HG02678 (cell line): ENCODE data around the gene CDC40.

Experiments used
- ATAC-seq: cut with Tn5 transposase; IDR thresholded peaks from one replicate; pipeline ENCODE4 v1.9.1; 2021; ENCODE audit warnings: mild to moderate bottlenecking, moderate library complexity; ENCODE audit not compliant: unreplicated experiment

Gene CDC40

DNA sequence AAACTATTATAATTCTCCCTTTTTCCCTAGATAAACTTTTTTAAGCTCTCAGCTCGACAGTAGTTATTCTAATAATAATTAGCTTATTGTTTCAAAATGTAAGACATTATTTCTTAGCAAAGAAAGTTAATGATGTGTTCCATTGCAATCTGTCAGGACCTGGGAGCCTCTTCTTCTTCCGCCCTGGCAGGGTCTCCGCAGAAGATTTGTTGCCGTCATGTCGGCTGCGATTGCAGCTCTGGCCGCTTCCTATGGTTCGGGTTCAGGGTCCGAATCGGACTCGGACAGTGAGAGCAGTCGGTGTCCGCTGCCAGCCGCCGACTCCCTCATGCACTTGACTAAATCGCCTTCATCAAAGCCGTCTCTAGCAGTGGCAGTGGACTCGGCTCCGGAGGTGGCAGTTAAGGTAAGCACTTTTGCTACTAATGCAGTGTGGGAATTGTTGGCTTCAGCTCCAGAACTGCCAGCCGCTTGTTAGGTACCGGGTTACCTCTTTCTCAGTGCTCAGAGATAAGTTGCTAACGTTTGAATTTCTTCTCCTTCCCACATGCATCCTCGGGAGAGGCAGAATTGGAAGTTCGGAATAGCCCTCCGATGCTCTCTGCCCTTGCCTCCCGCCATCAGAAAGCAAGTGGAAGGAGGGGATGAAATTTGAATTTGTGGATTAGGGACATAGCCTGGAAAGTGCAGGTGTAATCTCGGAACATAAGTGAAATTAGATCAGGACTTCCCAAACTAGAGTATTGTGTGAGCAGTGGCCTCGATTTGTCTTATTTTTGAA lies at the start of gene CDC40:
Gene CDC40 (plus strand): TSS at position 200 of the 781 bp plus-strand sequence. CDS start 18 bp downstream, at position 218.
- peak; percentile 62 for ATAC-seq

DNA sequence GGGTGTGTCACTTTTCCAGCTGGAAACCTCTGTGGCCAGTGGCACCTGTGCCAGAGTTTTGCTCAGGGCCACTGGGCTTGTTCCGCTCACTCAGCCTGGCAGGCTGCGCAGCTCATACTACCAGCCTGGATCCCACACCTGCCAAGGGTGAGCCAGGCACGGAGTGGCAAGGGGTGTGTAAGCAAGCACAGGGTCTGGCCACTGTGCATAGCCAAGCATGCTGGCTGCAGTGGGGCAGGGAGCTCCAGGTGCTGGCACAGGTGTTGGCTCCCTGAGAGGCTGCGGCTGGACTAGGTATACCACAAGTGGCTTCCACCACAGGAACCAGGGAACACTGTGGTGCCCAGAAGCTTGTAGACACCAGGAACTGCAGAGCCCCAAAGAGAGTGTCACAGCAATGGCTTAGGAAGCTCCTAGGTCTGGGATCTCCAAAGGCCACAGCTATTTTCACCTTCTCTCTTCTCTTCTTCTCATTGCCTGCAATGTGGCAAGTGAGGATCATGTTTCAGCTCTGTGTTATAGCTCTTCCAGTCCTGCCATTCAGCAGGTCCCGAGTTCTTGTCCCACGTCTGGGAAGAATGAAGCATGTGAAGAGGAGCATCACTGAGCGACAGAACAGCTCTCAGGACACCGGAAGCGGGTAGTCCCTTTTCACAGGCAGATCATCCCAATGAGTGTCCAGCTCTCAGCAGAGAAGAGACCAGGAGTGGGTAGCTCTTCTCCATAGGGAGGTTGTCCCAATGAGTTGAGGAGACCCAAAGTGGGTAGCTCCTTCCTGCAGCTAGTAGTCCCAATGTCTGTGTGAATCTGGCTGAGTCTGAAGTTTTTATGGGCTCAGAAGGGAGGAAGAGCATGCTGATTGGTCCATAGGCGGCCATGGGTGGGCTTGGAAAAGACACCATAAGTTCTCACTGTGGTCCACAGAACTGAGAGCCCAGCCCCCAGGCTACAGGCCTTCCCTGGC lies 42.0 kb upstream of the CDC40 start:
- no peak for ATAC-seq

DNA sequence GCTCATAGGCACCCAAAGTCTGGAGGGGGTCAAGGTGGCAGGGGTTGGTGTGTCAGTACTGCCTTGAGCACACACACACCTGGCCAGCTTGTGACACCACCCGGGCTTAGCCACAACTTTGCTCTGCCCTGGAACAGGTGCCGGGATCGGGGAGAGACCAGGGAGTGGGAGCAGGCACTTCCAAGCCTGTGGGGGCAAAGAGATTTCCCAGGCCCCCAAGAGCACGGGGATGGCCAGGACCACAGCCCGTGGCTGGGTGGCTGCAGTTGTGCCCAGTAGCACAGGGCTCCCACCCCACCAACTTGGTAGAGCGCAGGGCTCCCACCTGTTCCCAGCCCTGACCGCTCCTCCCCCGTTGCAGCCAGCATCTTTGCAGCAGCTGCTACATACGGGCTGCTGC lies 41.2 kb upstream of the CDC40 start:
- no peak for ATAC-seq

DNA sequence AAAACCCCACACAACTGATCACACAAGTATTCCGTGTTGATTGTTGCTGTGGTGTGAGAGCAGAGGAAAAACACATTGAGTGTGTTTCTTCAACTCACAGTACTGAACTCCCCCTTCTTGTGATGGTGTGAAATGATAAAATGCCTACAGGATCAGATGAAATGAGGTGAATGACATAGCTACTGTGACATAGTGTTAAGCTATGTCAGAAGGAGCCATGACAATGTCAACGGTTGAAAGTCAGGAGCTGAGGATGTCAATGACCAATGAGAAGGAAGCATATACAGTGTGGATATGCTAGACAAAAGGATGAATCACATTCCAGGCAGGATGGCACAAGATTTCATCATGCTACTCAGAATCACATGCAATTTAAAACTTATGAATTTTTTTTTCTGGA lies 39.6 kb upstream of the CDC40 start:
- ATAC-seq: no peak

DNA sequence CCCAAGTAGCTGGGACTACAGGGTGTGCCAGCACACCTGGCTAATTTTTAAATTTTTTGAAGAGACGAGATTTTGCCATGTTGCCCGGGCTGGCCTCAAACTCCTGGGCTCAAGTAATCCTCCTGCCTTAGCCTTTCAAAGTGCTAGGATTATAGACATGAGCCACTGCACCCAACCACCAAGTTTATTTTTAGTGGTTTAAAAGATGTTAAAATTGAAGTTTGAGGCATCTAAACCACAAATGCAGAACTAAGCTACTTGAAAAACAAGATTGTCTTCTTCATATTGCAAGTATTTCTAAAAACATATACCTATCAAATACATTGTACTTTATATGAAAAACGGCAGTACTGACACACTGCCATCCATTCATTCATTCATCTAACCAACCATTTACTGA lies 32.4 kb upstream of the CDC40 start:
- ATAC-seq: no peak

DNA sequence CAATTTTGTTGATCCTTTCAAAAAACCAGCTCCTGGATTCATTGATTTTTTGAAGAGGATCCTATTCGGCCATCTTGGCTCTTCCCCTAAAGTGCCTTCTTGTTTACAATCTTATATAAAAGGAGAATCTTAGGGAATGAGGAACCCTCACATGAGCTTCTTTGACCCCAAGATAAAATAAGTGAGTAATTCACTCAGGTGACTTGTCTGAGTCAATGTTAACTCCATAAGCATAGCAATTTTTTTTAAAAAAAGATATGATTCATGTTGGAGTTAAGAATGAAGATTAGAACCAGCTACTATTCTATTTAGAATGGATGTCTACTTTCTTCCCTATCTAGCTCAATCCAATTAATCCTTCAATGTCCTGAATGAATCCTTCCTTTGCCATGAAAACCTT lies 21.7 kb upstream of the CDC40 start:
- no peak for ATAC-seq

DNA sequence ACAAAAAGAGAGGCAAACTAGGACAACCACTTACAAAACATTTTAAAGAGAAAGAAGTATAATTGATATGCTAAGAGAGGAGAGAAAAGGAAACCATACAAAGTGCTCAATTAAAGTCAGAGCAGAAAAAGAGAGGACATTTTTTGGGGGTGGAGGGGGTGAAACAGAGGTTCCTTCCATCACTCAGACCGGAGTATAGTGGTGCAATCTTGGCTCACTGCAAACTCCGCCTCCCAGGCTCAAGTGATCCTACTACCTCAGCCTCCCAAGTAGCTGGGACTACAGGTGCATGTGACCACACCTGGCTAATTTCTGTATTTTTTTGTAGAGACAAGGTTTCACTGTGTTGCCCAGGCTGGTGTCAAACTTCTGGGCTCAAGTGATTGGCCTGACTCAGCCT lies 10.1 kb upstream of the CDC40 start:
- ATAC-seq: no peak

DNA sequence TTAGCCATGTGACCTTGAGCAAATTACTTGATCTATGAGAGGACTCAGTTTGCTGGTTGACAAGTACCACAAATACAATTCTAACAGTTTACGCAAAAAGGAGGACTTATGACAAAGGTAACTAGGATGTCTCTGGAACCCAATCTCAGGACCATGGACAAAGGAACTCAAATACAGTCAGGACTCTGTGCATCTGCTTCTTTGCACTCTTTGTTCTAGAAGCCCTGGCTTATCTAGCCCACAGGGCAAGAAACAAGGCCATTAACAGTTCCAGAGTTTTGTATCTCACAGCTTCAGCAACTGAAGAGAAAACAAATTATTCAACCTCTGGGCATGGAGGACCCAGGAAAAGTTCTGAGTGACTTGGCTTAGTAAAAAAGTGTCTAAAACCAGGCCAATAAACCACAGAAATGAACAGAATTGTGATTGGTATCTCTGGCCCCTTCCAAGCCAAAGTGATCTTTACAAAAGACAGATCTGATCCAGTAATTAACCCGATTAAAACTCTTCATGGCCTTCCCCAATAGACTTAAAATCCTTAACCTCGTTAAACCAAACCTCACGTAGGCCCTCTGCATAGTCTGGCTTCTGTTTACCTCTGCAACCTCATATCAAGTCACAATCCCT lies 6.6 kb upstream of the CDC40 start:
- ATAC-seq: no peak

DNA sequence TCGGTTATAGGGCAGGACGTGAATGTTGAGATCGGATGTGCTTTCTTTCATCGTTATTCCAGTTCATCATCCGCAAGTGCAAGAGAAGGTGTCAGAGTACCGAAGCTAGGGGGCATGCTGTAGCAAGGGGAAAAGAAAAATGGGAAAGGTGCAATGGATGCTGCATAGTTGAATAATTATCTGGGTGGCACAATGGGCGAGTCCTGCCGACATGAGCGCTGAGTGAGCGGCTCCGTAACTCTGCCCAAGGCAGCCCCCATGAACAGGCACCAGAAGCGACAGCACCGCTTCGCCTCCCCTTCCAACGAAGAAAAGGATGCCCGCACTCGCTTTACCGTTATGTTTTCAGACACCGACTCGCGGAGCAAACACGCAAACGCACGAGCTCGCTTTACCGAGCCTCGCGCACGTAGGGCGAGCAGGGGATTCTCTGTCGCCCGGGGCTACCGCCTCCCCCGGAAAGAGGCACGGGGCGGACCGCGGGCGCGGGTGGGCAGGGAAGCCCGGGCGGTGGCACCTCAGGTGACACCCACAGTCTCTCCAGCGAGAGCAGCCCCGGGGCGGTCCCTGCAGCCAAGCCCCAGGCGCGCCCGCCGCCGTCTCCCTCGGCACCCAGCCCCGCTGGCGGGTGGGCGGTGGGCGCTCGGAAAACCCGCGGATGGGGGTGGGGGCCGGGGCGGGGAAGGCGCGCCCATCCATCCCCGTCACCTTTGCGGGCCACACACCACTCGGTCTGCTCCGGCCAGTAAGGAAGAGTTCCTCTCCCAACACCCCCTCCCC lies 1.4 kb upstream of the CDC40 start:
- no peak for ATAC-seq

DNA sequence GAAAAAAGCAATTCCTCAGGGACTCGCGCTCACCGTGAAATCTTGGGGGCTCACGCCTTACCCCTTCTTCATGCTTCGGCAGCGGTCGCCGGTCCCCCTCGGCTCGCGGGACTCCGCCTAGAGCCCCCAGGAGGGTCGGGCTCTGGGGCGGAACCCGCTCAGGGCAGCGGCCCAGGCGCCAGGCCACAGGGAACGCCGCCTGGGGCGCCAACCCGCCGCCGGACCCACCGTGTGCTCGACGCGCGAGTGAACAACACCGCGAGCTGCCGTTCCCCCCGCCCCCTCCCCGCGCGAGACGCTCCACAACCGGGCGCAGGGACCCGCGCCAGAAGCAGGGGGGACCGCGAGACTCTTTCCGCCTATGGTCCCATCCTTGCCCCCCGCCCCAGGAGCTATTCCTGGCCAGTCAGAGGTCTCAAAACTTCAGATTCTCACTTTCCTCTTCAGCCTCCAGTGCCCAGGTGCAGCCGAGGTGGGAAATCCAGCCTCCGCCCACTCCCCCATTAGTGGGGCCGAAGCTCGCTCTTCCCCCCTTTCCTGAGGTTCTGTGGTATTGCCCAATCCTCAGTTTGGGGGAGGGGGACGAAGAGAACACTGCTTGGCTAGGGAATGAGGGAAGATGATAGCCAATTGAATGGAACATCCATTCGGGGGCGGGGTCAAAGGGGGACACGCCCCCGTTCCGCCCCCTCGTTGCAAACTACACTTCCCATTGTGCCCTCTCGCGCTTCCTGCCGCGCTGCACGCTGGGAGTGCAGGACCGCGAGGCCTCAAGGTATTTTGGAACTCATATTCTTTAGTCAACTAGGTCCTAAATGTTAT lies 610 bp upstream of the CDC40 start, which contains the start of gene WASF1:
Gene WASF1 (minus strand): TSS at position 265 of the 822 bp plus-strand sequence. CDS start 52,069 bp downstream, outside the sequence.
- peak; percentile 93 for ATAC-seq

DNA sequence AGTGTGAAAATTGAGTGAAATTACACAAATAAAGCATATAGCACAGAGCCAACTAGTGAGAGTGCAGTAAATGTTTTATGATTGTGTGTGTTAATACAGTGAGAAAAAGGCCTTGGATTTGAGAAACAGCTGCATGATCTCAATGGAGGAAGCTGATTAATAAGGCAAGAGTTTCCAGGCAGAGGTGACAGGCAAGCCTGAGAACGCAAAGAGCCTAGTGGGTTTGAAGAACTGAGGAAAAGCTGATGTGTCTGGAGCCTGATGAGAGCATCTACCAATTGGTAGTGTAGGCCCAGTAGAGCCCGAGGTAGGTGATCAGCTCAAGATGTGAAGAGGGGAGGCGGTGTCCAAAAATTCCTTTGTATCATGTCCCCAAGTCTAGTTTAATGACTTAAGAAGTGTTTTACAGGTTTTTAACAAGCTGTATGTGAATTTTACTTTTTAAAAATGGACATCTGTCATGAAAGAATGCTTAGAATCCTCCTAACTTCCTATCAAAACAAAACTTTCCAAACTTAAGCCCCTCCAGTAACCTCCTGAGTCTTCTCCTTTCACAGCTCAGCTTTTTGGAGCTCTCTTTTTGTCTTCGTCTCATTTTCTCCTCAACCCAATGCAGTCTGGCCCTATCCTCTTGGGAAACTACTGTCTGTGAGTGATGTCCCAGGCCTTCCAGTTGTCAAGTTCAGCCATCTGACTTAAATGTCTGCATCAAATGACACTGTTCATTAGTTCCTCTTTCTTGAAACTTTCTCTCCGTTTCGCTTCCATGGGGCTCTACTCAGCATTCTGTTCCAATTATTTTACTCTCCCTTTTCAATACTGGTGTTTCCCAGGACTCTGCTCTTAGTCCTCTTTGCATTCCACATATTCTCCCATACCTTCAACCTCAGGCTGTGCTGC lies 1.2 kb downstream of the CDC40 start:
- no peak for ATAC-seq

DNA sequence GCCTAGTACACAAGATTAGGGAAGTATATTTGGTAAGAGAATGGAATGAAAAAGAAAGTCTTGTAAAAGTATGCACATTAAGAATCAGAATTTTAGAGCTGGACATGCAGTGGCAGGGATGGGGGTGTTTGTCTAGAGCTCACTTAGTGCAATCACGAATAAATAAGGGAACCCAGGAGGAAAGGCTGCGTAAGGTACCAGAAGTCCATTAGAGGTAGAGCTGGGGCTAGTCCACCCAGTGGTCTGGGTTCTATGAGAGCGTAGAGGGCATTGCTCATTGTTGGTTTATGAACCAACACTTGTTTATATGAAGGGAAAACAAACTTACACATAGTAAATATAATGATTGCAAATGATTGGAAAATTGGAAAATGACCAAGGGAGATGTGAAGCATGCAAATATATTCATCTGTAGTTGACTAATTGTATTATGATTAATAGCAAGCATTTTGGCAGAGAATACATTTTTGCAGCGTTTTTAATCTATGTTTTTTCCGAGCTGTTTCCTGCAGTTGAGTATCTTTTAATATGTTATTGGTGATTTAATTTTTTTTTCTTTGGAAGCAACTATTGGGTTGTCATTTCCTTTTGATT lies 3.2 kb downstream of the CDC40 start:
- no peak for ATAC-seq

DNA sequence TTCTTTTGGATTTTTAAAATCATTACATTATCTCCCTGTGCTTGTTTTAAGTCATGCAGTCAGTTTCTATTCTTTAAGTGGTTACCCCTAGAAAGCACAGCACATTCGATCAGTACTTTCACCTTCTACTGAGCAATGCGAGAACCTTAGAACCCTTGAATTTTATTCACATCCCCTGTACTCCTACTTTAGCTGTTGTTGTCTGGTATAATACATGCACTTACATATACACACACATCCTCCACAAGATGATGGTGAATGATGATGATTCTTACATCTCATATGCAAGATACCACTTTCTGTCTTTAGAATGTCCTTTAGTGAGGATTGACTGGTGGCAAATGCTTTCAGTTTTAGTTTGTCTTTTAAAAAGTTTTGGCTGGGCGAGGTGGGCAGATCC lies 5.7 kb downstream of the CDC40 start:
- peak; percentile 71 for ATAC-seq

DNA sequence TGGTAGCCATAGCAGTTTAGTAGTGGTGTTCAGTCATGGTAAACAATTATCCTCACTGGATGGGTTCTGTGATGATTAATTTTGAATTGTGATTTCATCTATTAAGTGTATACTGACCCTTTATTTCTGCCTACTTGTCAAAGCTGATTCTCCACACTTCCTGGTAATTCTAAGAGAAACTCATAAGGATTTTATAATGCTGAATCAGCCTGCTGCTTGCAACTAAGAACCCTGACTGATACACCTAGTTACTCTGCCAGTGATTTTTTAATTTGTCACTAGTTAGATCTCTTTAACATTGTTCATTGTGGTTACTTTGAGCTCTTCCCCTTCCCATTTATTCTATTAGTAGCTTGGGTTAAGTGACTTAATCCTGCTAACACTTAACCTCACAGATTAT lies 8.6 kb downstream of the CDC40 start:
- no peak for ATAC-seq

DNA sequence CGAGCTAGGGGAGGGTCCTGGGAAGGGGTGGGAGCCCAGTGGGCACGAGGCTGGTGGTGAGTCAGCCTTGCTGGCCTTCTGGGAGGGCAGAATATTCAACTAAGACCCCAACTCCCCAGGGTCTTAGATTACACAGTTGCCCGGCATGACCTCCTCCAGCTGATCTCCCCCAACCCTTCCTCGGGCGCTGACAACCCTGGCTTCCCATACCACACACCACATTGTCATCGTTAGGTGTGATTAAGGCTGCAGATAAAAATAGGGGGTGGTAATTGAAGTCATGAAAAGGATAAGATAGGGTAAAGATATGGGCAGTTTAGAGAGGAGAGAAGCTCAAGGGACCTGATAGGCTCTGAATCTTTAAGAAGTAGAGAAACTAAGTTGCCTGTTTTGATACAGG lies 10.5 kb downstream of the CDC40 start:
- ATAC-seq: no peak

DNA sequence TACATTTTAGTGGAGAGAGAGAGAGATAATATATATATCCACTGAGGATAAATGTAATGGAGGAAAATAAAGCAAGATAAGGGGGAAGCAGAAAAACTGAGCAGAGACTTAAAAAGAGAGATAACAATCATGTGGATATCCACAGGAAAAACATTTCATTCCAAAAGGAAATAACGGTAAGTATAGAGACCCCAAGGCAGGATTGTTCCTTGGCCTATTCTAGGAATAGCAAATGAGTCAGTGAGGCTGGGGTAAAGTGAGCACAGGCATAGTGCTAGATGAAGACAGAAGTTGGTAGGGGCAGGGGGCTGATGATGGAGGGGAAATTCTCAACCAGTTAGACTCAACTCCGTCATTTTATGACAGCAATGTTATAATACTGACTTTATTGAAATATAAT lies 11.2 kb downstream of the CDC40 start:
- ATAC-seq: no peak

DNA sequence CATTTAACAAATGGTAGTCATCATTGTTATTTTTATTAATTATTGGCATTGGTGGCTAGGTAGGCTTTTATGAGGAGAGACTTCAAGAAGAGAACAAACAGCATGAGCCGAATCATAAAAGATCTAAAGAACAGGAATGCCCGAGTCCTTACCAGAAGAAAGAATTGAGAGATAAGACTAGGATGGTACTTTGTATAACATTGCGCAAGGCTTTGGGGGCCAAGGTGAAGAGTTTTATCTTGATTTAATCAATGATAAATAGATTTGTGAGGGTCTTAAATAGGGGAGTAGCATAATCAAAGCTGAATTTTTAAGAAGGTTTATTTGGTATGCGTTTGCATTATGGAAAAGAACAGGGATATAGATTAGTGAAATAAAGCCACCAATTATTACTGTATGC lies 15.4 kb downstream of the CDC40 start:
- ATAC-seq: no peak

DNA sequence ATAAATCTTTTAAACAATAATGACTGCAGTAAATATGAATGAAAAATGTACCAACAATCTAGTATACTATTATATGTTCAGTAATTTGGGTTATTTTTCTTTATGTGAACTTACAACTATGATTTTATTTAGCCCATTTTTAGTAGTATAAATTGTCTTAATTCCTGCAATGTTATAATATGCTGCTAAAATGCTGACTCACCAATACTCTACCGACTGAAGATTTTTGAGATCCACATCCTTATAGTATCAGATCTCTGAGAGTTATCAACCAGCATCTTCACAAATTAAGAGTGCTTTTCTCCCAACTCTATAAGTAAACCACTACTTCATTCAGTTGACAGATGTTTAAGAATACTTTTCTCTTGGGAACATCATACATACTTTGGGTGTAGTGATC lies 16.6 kb downstream of the CDC40 start:
- no peak for ATAC-seq
